Peyer's patch (tissue), 4 donors: ENCODE measurements around the gene PPOX. TPM values are rescaled to one million over a fixed set of nuclear protein-coding genes. Genes with fewer than 3 reads are reported as not detected.

Experiments
- DNase-seq, 3 donors: peaks; one replicate each; pipeline ENCODE4 v3.0.0-alpha.2; 2017 to 2019
- H3K27ac ChIP-seq, 4 donors: fragments of 200-600 bp; sonication (generic); one replicate each; pipeline ENCODE4 v1.5.1; 2016 to 2019
- H3K27me3 ChIP-seq, 2 donors: fragments of 200-600 bp; sonication (generic); one replicate each; pipeline ENCODE4 v1.5.1; 2019
- H3K36me3 ChIP-seq, 3 donors: fragments of 200-600 bp; sonication (generic); one replicate each; pipeline ENCODE4 v1.5.1; 2016 to 2019
- H3K4me1 ChIP-seq, 4 donors: fragments of 200-600 bp; sonication (generic); one replicate each; pipeline ENCODE4 v1.5.1; 2016 to 2019
- H3K4me3 ChIP-seq, 4 donors: fragments of 200-600 bp; sonication (generic); 1 replicate in 3 of 4; 2 replicates in 1 of 4; pipeline ENCODE4 v1.5.1; 2016 to 2019; ENCODE audit warnings: mild to moderate bottlenecking in 1 of 4
- H3K9me3 ChIP-seq, 4 donors: fragments of 200-600 bp; sonication (generic); one replicate each; pipeline ENCODE4 v1.5.1; 2016 to 2019; ENCODE audit warnings: mild to moderate bottlenecking in 1 of 4
- POLR2A ChIP-seq, 2 donors: fragments of 450-650 bp; IDR thresholded peaks; one replicate each; pipeline ENCODE4 v1.5.1; 2017; ENCODE audit warnings: antibody characterized with exemption in 2 of 2, mild to moderate bottlenecking in 2 of 2, moderate library complexity in 2 of 2
- total RNA-seq, 4 donors: library from RNA; depleted of rRNA; stranded (reverse); fragments of >200 nt; gene quantifications; one replicate each; pipeline ENCODE4 v1.1.0, GENCODE V29; 2016
- TF ChIP-seq, protein P1 (sequence below), 6 experiments: fragments of 450-650 bp in 4 of 6; fragments of 200-600 bp in 2 of 6; sonication (generic) in 1 of 6; IDR thresholded peaks; one replicate each; pipeline ENCODE4 v1.5.1; 2017 to 2019; ENCODE audit warnings: antibody characterized with exemption in 6 of 6, mild to moderate bottlenecking in 3 of 6, moderate library complexity in 1 of 6

Gene PPOX
- total RNA-seq, 4 donors from 2014 or later: 9.5 to 38.0 (median 20.9) TPM

DNA sequence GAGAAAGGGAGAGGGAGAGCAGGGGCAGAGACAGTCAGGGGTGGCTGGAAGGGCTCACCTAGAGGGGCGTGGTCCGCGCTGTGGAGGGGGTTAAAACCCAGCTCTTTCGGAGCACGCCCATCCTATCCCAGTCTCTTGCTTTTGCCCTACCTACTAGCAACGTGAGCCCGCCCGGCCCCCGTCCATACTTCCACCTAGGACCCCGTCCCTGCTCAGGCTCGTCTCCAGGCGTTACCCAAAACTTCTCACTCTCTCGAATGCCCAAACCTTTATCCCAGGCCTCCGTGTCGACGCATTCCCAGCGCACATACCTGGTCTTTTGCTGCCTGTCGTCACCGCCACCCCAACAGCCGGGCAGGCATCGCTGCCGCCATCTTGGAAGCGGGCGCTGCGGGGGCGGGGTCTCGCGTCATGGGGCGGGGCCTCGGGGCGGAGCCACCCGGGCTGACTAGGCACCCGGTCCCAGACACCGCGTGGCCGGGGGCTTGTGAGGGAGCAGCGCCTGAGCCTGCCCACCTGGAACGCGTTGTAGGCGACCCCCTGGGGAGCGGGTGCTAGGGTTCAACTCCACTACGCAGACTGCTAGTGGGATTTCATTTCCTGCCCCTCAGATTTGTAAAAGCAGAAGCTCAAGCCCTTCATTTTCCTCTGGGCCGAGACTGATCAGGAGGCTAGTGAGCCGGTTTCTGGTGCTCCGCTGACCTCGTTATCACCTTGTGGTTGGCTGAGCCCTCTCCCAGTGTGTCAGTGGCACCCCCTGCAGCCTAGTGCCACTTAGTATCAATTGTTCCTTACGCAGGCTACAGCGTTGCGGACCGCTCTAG is 11.1 kb downstream of the PPOX start, which contains the start of gene B4GALT3:
B4GALT3 (minus strand) TSS at position 396 of the 824 bp plus-strand sequence. CDS start 1,447 bp downstream, outside the sequence.
- Histone ChIP-seq H3K4me1 (peaks cover 3 to 26% (median 12%) of the 10 kb centered on the region in 4 donors), H3K27ac (peak within 1 kb of the TSS; percentile 84 to 87 (median 86)), H3K4me3 (peak within 1 kb of the TSS; percentile 65 to 80 (median 70)), H3K9me3 (no peaks in the 10 kb centered on the region), H3K27me3 (no peaks in the 10 kb centered on the region), H3K36me3 (peaks cover 0 to 28% (median 0%) of the 10 kb centered on the region in 3 donors)
- peak; percentile 91 to 97 (median 96) for DNase-seq
- peak; percentile 44 to 74 for TF ChIP-seq POLR2A (IDR thresholded peaks at IDR 0.05)
- TF ChIP-seq, protein P1, sequence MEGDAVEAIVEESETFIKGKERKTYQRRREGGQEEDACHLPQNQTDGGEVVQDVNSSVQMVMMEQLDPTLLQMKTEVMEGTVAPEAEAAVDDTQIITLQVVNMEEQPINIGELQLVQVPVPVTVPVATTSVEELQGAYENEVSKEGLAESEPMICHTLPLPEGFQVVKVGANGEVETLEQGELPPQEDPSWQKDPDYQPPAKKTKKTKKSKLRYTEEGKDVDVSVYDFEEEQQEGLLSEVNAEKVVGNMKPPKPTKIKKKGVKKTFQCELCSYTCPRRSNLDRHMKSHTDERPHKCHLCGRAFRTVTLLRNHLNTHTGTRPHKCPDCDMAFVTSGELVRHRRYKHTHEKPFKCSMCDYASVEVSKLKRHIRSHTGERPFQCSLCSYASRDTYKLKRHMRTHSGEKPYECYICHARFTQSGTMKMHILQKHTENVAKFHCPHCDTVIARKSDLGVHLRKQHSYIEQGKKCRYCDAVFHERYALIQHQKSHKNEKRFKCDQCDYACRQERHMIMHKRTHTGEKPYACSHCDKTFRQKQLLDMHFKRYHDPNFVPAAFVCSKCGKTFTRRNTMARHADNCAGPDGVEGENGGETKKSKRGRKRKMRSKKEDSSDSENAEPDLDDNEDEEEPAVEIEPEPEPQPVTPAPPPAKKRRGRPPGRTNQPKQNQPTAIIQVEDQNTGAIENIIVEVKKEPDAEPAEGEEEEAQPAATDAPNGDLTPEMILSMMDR (IDR thresholded peaks at IDR 0.05): peak in 2 of 6 experiments; percentile 3 to 24

DNA sequence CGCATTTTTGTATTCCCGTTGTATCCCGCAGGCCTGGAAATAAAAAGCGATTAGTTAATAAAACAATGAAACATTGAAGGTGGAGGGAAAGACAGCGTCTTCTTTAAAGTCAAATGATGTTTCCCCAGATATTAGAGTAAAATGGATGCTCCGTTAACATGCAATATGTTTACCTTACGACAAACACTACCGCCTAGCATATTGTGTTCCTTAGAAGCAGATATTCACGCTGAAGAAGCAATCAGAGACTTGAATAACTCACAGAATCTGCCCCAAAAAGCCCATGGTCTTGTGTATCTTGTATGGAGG is 11.7 kb downstream of the PPOX start:
- peaks cover 0 to 23% (median 0%) of the 10 kb centered on the region in 3 donors for H3K36me3 ChIP-seq
- H3K4me1 ChIP-seq: peaks cover 3 to 23% (median 13%) of the 10 kb centered on the region in 4 donors
- H3K9me3 ChIP-seq: no peaks in the 10 kb centered on the region
- no peaks in the 10 kb centered on the region for H3K27me3 ChIP-seq
- H3K4me3 ChIP-seq: peak overlapping the region; percentile 65 to 80 (median 70)
- DNase-seq: no peak
- peak overlapping the region; percentile 84 to 87 (median 86) for H3K27ac ChIP-seq
- TF ChIP-seq, protein P1 (IDR thresholded peaks at IDR 0.05): no peak
- no peak for TF ChIP-seq POLR2A (IDR thresholded peaks at IDR 0.05)

DNA sequence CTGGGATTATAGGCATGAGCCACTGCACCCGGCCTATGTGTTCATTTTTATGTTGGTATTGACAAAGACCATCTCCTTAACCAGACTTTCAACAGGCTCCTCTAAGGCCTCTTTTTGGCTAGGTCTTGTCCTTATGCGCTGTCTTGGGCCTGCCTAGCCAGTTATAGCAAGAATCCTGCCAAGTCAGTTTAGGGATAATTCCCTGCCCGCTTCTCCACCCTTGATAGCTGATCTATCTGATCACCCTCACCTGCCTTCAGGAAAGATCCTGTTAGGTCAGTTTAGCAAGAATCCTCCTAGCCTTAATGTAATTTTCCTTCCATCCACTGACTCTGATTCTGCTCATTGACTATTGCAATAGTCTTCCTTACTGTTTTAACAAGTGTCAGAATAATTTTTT is 13.5 kb downstream of the PPOX start:
- Histone ChIP-seq H3K4me3 (no peak overlapping the region), H3K9me3 (no peaks in the 10 kb centered on the region), H3K27me3 (no peaks in the 10 kb centered on the region), H3K27ac (no peak overlapping the region), H3K4me1 (peaks cover 3 to 24% (median 14%) of the 10 kb centered on the region in 4 donors), H3K36me3 (peaks cover 0 to 5% (median 0%) of the 10 kb centered on the region in 3 donors)
- peak in 1 of 3 donors; percentile 0 for DNase-seq
- no peak for TF ChIP-seq POLR2A (IDR thresholded peaks at IDR 0.05)
- TF ChIP-seq, protein P1 (IDR thresholded peaks at IDR 0.05): no peak

GRCh38 chr1:161180639-161181038 is 14.4 kb downstream of the PPOX start:
- Histone ChIP-seq H3K36me3 (no peaks in the 10 kb centered on the region), H3K9me3 (no peaks in the 10 kb centered on the region), H3K4me1 (peaks cover 3 to 30% (median 12%) of the 10 kb centered on the region in 4 donors), H3K27ac (no peak overlapping the region), H3K4me3 (no peak overlapping the region), H3K27me3 (no peaks in the 10 kb centered on the region)
- TF ChIP-seq POLR2A (IDR thresholded peaks at IDR 0.05): no peak
- TF ChIP-seq, protein P1 (IDR thresholded peaks at IDR 0.05): peak in 4 of 6 experiments; percentile 4 to 33 (median 14)
- no peak for DNase-seq

- Histone ChIP-seq H3K4me3 (no peak overlapping the region), H3K4me1 (peaks cover 0 to 23% (median 6%) of the 10 kb centered on the region in 4 donors), H3K9me3 (no peaks in the 10 kb centered on the region), H3K36me3 (no peaks in the 10 kb centered on the region), H3K27me3 (no peaks in the 10 kb centered on the region), H3K27ac (peak overlapping the region; percentile 46 to 72 (median 56))
- peak in 2 of 3 donors; percentile 3 to 39 for DNase-seq
- TF ChIP-seq, protein P1 (IDR thresholded peaks at IDR 0.05): no peak
- TF ChIP-seq POLR2A (IDR thresholded peaks at IDR 0.05): no peak
These were observed 16.0 kb downstream of the PPOX start for GRCh38 chr1:161182214-161182613.
